Prostate gland (tissue), 2 donors: ENCODE results near the gene FZD10. TPM values are rescaled to one million over a fixed set of nuclear protein-coding genes. Genes with fewer than 3 reads are reported as not detected.
A peak's percentile ranks its signal among the peaks of the same experiment; 100 is the strongest.

Experiments
- DNase-seq: peaks from one replicate; pipeline ENCODE4 v3.0.0-alpha.2; 2019; ENCODE audit warnings: low spot score
- H3K27ac ChIP-seq, 2 donors: fragments of 200-600 bp; sonication (generic); 2 replicates each; pipeline ENCODE4 v1.5.1; 2017 to 2019
- H3K27me3 ChIP-seq: fragments of 200-600 bp; sonication (generic); replicated peaks from 2 replicates; pipeline ENCODE4 v1.5.1; 2019; ENCODE audit not compliant: insufficient read depth
- H3K36me3 ChIP-seq, 2 donors: fragments of 200-600 bp; sonication (generic); 1 replicate in 1 of 2; 2 replicates in 1 of 2; pipeline versions ENCODE4 v1.5.1 to v1.8.1; 2017 to 2019
- H3K4me1 ChIP-seq: fragments of 200-600 bp; sonication (generic); replicated peaks from 2 replicates; pipeline ENCODE4 v1.5.1; 2019
- H3K4me3 ChIP-seq, 2 donors: fragments of 200-600 bp; sonication (generic); 2 replicates each; pipeline ENCODE4 v1.5.1; 2017 to 2019
- H3K9me3 ChIP-seq: fragments of 200-600 bp; sonication (generic); 2 replicates; pipeline ENCODE4 v1.5.1; 2017
- CTCF ChIP-seq, 4 experiments: fragments of 200-600 bp in 2 of 4; fragments of 450-650 bp in 2 of 4; sonication (generic) in 2 of 4; IDR thresholded peaks; 1 replicate in 3 of 4; 2 replicates in 1 of 4; pipeline ENCODE4 v1.5.1; 2016 to 2019; ENCODE audit warnings: antibody characterized with exemption in 4 of 4, mild to moderate bottlenecking in 2 of 4, moderate library complexity in 2 of 4
- POLR2A ChIP-seq: fragments of 450-650 bp; IDR thresholded peaks from one replicate; pipeline ENCODE4 v1.6.1; 2016; ENCODE audit warnings: antibody characterized with exemption, mild to moderate bottlenecking
- POLR2AphosphoS5 ChIP-seq: sonication (generic); formaldehyde crosslinking; IDR thresholded peaks from one replicate; pipeline ENCODE4 v1.6.1; 2017; ENCODE audit warnings: antibody characterized with exemption
- WGBS: methylation state at CpG from one replicate; pipeline ENCODE4 v1.1.5; 2018; 5-methylcytosine and 5-hydroxymethylcytosine counted together
- intact Hi-C: fragments of 100-400 bp; cut with DNase I; formaldehyde crosslinking; loops from one replicate; pipeline ENCODE4 v1.14.2; 2022
- total RNA-seq, 2 donors: library from RNA; depleted of rRNA; stranded (reverse); fragments of >200 nt; gene quantifications; one replicate each; pipeline ENCODE4 v1.1.0, GENCODE V29; 2016

The FZD10 gene
- total RNA-seq, 2 donors from 2014 or later = 1.5 to 11.8 TPM

- TF ChIP-seq POLR2AphosphoS5 = no peak
- no peaks in the 10 kb centered on the region for H3K4me1 ChIP-seq
- 31% methylated on average over 65 of the region's 71 CpGs for WGBS
- intact Hi-C loops = no loop called here
- no peaks in the 10 kb centered on the region for H3K9me3 ChIP-seq
- no peak overlapping the region for H3K27ac ChIP-seq
- H3K4me3 ChIP-seq = peak overlapping the region; percentile 35 to 45
- peaks cover 7% of the 10 kb centered on the region for H3K27me3 ChIP-seq
- DNase-seq = no peak
- no peaks in the 10 kb centered on the region for H3K36me3 ChIP-seq
Measured at GRCh38 chr12:130163461-130164215, 1.4 kb downstream of the FZD10 start.

GRCh38 chr12:130164216-130164542 lies 1.9 kb downstream of the FZD10 start:
- 44% methylated on average over 18 of the region's 18 CpGs for WGBS
- no peak for DNase-seq
- Histone ChIP-seq H3K4me1 (no peaks in the 10 kb centered on the region), H3K27me3 (peaks cover 7% of the 10 kb centered on the region), H3K27ac (no peak overlapping the region), H3K9me3 (no peaks in the 10 kb centered on the region), H3K4me3 (no peak overlapping the region), H3K36me3 (no peaks in the 10 kb centered on the region)
- TF ChIP-seq POLR2A = no peak
- TF ChIP-seq CTCF (IDR thresholded peaks at IDR 0.05) = no peak
- TF ChIP-seq POLR2AphosphoS5 = no peak
- intact Hi-C loops = no loop called here

GRCh38 chr12:130164936-130165335 lies 2.7 kb downstream of the FZD10 start:
- intact Hi-C loops = no loop called here
- H3K27ac ChIP-seq = no peak overlapping the region
- no peak for DNase-seq
- WGBS = 42% methylated on average over 5 of the region's 5 CpGs
- H3K36me3 ChIP-seq = no peaks in the 10 kb centered on the region
- no peaks in the 10 kb centered on the region for H3K4me1 ChIP-seq
- no peak overlapping the region for H3K4me3 ChIP-seq
- no peaks in the 10 kb centered on the region for H3K9me3 ChIP-seq
- TF ChIP-seq POLR2AphosphoS5 (no peak), CTCF (IDR thresholded peaks at IDR 0.05) (no peak), POLR2A (no peak)
- H3K27me3 ChIP-seq = peaks cover 7% of the 10 kb centered on the region

- no peaks in the 10 kb centered on the region for H3K9me3 ChIP-seq
- no peak for DNase-seq
- WGBS = 62% methylated on average over 2 of the region's 2 CpGs
- no peak for TF ChIP-seq CTCF (IDR thresholded peaks at IDR 0.05)
- TF ChIP-seq POLR2A = no peak
- TF ChIP-seq POLR2AphosphoS5 = no peak
- H3K4me3 ChIP-seq = no peak overlapping the region
- intact Hi-C loops = no loop called here
- H3K27me3 ChIP-seq = peaks cover 3% of the 10 kb centered on the region
- H3K4me1 ChIP-seq = no peaks in the 10 kb centered on the region
- no peaks in the 10 kb centered on the region for H3K36me3 ChIP-seq
- no peak overlapping the region for H3K27ac ChIP-seq
Measured at GRCh38 chr12:130166306-130166705, 4.0 kb downstream of the FZD10 start.

- Histone ChIP-seq H3K27me3 (peaks cover 3% of the 10 kb centered on the region), H3K4me3 (no peak overlapping the region), H3K9me3 (no peaks in the 10 kb centered on the region), H3K36me3 (no peaks in the 10 kb centered on the region), H3K27ac (no peak overlapping the region), H3K4me1 (no peaks in the 10 kb centered on the region)
- no peak for TF ChIP-seq CTCF (IDR thresholded peaks at IDR 0.05)
- TF ChIP-seq POLR2AphosphoS5 = no peak
- TF ChIP-seq POLR2A = no peak
- WGBS = 88% methylated on average over 1 of the region's 1 CpG
- no peak for DNase-seq
- intact Hi-C loops = no loop called here
Measured at GRCh38 chr12:130167537-130167936, 5.3 kb downstream of the FZD10 start.
